MCF 10A (cell line): ENCODE measurements around the gene MEIS3. TPM values are rescaled to one million over a fixed set of nuclear protein-coding genes. Genes with fewer than 3 reads are reported as not detected.

Experiments
- BruUV-seq: library from RNA; stranded (reverse); fragments of 400-500 nt; replicated peaks from 2 replicates; lab custom pipeline; 2021; lab: Mats Ljungman, UMichigan
- CTCF ChIA-PET: fragments of 300-600 bp; sonication (Branson Sonifier 250); formaldehyde crosslinking; extraction: SDS; loops from one replicate; lab custom pipeline; 2021; ENCODE audit warnings: antibody characterized with exemption, inconsistent platforms; lab: Yijun Ruan, JAX
- POLR2A ChIA-PET: fragments of 300-600, 350-650 bp; sonication (Branson Sonifier 250); formaldehyde crosslinking; extraction: SDS; loops from one replicate; lab custom pipeline; 2020; ENCODE audit warnings: antibody characterized with exemption, inconsistent platforms; lab: Yijun Ruan, JAX
- DNase-seq: peaks from one replicate; pipeline ENCODE4 v3.0.0-alpha.2; 2018; ENCODE audit not compliant: unreplicated experiment
- H3K27ac Mint-ChIP-seq: one replicate; pipeline ENCODE4 v1.8.0; 2022; ENCODE audit warnings: mild to moderate bottlenecking, low read depth, mixed read lengths; ENCODE audit not compliant: unreplicated experiment
- H3K27me3 Mint-ChIP-seq: one replicate; pipeline ENCODE4 v1.8.0; 2022; ENCODE audit warnings: mixed read lengths; ENCODE audit not compliant: insufficient read depth, unreplicated experiment
- H3K36me3 Mint-ChIP-seq: one replicate; pipeline ENCODE4 v1.8.0; 2022; ENCODE audit warnings: mild to moderate bottlenecking, moderate library complexity, mixed read lengths; ENCODE audit not compliant: insufficient read depth, unreplicated experiment
- H3K4me1 Mint-ChIP-seq: one replicate; pipeline ENCODE4 v1.8.0; 2022; ENCODE audit warnings: mixed read lengths; ENCODE audit not compliant: insufficient read depth, unreplicated experiment
- H3K4me3 Mint-ChIP-seq: one replicate; pipeline ENCODE4 v1.8.0; 2022; ENCODE audit warnings: mild to moderate bottlenecking, moderate library complexity, mixed read lengths; ENCODE audit not compliant: unreplicated experiment
- H3K9me3 Mint-ChIP-seq: one replicate; pipeline ENCODE4 v1.8.0; 2022; ENCODE audit warnings: mixed read lengths; ENCODE audit not compliant: unreplicated experiment
- intact Hi-C: fragments of 100-400 bp; cut with micrococcal nuclease; formaldehyde crosslinking; loops from 2 replicates; pipeline ENCODE4 v1.14.1; 2022
- total RNA-seq: library from RNA; stranded (reverse); gene quantifications from 2 replicates; pipeline ENCODE4 v1.2.3, GENCODE V29; 2022
- TF ChIP-seq, protein P1 (sequence below): fragments of 200-600 bp; IDR thresholded peaks from one replicate; pipeline ENCODE4 v1.8.0; 2022; ENCODE audit warnings: antibody characterized with exemption, mild to moderate bottlenecking; ENCODE audit not compliant: unreplicated experiment

The MEIS3 gene
- total RNA-seq, 1 experiment from 2014 or later: 6.6 TPM

DNA sequence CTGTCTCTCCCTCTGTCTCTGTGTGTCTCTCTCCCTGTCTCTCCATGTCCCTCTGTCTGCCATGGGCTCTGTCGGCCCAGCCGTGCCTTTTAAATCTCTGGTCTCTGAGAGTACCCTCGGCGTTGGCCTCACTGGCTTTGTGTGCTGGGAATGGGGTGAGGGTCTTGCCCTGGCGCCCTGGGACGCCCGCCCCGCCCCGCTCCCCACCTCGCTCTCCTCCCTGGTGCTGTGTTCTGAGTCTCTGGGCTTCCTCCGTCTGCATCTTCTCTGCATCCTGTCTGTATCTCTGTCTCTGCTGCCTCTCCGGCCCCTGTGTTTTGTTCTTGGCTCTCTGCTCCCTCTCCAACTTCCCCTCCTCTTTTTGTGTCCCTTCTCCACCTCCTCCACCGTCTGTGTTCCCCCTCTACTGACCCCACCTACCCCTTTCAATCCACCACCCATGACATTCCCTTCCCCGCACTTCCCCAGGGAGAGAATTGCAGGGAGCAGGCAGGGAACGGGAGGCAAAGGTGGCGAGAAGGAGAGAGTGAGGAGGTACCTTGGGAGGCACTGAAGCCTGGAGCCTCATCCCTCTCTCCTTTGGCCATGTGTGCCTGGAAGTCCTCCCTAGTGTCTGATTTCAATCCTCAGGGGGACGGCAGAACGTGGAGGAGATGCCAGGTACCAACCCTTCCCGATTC, 4.0 kb upstream of the MEIS3 start:
- ChIA-PET CTCF (no interaction called here), POLR2A (no interaction called here)
- Mint-ChIP-seq H3K27ac (no peak overlapping the region), H3K9me3 (no peaks in the 10 kb centered on the region), H3K36me3 (no peaks in the 10 kb centered on the region), H3K27me3 (peaks cover 57% of the 10 kb centered on the region), H3K4me3 (no peak overlapping the region), H3K4me1 (peaks cover 10% of the 10 kb centered on the region)
- no TSS peak for BruUV-seq
- TF ChIP-seq, protein P1, sequence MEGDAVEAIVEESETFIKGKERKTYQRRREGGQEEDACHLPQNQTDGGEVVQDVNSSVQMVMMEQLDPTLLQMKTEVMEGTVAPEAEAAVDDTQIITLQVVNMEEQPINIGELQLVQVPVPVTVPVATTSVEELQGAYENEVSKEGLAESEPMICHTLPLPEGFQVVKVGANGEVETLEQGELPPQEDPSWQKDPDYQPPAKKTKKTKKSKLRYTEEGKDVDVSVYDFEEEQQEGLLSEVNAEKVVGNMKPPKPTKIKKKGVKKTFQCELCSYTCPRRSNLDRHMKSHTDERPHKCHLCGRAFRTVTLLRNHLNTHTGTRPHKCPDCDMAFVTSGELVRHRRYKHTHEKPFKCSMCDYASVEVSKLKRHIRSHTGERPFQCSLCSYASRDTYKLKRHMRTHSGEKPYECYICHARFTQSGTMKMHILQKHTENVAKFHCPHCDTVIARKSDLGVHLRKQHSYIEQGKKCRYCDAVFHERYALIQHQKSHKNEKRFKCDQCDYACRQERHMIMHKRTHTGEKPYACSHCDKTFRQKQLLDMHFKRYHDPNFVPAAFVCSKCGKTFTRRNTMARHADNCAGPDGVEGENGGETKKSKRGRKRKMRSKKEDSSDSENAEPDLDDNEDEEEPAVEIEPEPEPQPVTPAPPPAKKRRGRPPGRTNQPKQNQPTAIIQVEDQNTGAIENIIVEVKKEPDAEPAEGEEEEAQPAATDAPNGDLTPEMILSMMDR: no peak
- DNase-seq: no peak
- intact Hi-C loops: no loop called here

DNA sequence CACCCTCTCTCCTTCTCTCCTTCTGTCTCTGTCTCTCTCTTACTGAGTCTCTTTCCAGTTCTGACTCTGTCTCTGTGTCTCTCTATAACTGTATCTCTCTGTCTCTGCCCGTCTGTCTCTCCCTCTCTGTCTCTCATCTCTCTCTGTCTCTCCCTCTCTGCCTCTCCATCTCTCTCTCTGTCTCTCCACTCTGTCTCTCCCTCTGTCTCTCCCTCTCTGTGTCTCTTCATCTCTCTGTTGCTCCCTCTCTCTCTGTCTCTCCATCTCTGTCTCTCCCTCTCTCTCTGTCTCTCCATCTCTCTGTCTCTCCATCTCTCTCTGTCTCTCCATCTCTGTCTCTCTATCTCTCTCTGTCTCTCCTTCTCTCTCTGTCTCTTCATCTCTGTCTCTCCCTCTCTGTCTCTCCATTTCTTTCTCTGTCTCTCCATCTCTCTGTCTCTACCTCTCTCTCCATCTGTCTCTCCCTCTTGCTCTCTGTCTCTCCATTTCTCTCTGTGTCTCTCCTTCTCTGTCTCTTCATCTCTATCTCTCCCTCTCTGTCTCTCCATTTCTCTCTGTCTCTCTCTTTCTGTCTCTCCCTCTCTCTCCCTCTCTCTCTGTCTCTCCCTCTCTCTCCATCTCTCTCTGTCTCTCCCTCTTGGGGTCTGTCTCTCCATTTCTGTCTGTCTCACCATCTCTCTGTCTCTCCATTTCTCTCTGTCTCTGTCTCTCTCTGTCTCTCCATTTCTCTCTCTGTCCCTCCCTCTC, 3.3 kb upstream of the MEIS3 start:
- H3K4me3 Mint-ChIP-seq: no peak overlapping the region
- H3K27me3 Mint-ChIP-seq: peaks cover 64% of the 10 kb centered on the region
- no TSS peak for BruUV-seq
- no peak for DNase-seq
- ChIA-PET POLR2A (no interaction called here), CTCF (no interaction called here)
- H3K36me3 Mint-ChIP-seq: no peaks in the 10 kb centered on the region
- TF ChIP-seq, protein P1: no peak
- intact Hi-C loops: no loop called here
- H3K4me1 Mint-ChIP-seq: peaks cover 18% of the 10 kb centered on the region
- H3K27ac Mint-ChIP-seq: no peak overlapping the region
- H3K9me3 Mint-ChIP-seq: no peaks in the 10 kb centered on the region

DNA sequence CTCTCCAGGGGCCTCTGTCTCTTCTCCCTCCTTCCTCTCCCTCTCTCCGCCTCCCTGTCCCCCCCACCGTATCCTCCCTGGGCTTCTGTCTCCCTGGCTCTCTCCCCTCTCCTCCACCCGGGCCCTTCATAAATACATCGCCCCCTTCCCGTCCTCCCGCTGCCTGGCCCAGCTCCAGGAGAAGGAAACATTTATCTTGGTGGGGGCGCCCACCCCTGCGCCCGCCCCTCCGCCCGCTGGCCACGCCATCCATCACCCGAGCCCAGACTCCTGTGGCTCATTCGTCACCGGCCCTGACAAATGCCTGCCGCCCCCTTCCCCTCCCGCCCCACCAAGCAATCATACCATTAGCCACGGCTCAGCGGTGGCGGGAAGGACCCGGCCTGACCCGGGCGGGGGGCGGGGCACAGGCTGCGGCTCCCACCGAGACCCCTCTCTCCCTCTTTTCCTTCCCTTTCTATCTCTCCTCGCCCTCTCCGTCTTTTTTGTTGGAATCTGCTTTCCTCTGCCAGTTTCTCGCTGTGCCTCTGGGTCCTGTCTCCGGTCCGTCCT, 2.6 kb upstream of the MEIS3 start:
- DNase-seq: no peak
- ChIA-PET POLR2A (no interaction called here), CTCF (no interaction called here)
- TF ChIP-seq, protein P1: no peak
- H3K9me3 Mint-ChIP-seq: no peaks in the 10 kb centered on the region
- intact Hi-C loops: no loop called here
- H3K4me3 Mint-ChIP-seq: no peak overlapping the region
- H3K27me3 Mint-ChIP-seq: peaks cover 71% of the 10 kb centered on the region
- BruUV-seq: no TSS peak
- H3K27ac Mint-ChIP-seq: no peak overlapping the region
- H3K4me1 Mint-ChIP-seq: peaks cover 23% of the 10 kb centered on the region
- H3K36me3 Mint-ChIP-seq: no peaks in the 10 kb centered on the region

DNA sequence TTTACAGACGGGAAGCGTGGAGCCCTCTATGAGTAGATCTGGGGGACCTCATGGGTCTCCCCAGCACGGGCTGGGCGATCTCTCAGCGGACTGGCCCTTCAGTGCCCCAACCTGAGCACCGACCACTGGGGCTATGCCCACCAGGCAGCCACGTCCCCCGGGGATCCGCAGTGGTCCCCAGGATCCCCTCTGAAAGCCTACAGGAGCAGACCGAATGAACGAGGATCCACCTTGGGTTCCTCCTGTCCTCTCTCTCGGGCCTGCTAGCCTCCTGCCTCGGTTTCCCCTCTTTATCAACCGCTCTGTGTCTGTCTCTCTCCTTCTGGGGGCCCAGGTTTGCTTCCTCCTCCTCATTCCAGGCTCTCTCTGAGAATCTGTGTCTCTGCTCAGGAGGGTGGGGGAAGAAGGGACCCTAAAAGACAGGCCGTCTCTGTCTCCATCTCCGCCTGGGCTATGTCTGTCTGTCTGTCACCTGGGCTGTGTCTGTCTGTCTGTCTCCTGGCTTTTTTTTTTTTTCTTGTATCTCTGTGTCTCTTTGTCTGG, 2.0 kb upstream of the MEIS3 start:
- BruUV-seq: no TSS peak
- peak overlapping the region; percentile 33 for H3K27ac Mint-ChIP-seq

More for the DNA sequence above, 2.0 kb upstream of the MEIS3 start:
- DNase-seq: no peak
- ChIA-PET POLR2A (no interaction called here), CTCF (no interaction called here)
- H3K4me1 Mint-ChIP-seq: peaks cover 26% of the 10 kb centered on the region
- TF ChIP-seq, protein P1: no peak
- intact Hi-C loops: no loop called here
- H3K4me3 Mint-ChIP-seq: no peak overlapping the region
- H3K36me3 Mint-ChIP-seq: no peaks in the 10 kb centered on the region
- peaks cover 77% of the 10 kb centered on the region for H3K27me3 Mint-ChIP-seq
- no peaks in the 10 kb centered on the region for H3K9me3 Mint-ChIP-seq
